HG03457 (cell line): Measurements from ENCODE around the gene UBAC1.

ENCODE experiments used
- ATAC-seq: cut with Tn5 transposase; IDR thresholded peaks from one replicate; pipeline ENCODE4 v1.9.1; 2021; ENCODE audit warnings: moderate number of reproducible peaks; ENCODE audit not compliant: unreplicated experiment

UBAC1 gene

GRCh38 chr9:135993765-135994500, 32.8 kb upstream of the UBAC1 start:
- no peak for ATAC-seq

- ATAC-seq, result no peak
These were observed 32.2 kb upstream of the UBAC1 start for GRCh38 chr9:135993409-135993742.

GRCh38 chr9:135992486-135993408, 31.6 kb upstream of the UBAC1 start:
- ATAC-seq, result no peak

GRCh38 chr9:135991771-135992170, 30.6 kb upstream of the UBAC1 start:
- ATAC-seq, result no peak

- ATAC-seq, result no peak
These were observed 29.6 kb upstream of the UBAC1 start for GRCh38 chr9:135990468-135991429.

DNA sequence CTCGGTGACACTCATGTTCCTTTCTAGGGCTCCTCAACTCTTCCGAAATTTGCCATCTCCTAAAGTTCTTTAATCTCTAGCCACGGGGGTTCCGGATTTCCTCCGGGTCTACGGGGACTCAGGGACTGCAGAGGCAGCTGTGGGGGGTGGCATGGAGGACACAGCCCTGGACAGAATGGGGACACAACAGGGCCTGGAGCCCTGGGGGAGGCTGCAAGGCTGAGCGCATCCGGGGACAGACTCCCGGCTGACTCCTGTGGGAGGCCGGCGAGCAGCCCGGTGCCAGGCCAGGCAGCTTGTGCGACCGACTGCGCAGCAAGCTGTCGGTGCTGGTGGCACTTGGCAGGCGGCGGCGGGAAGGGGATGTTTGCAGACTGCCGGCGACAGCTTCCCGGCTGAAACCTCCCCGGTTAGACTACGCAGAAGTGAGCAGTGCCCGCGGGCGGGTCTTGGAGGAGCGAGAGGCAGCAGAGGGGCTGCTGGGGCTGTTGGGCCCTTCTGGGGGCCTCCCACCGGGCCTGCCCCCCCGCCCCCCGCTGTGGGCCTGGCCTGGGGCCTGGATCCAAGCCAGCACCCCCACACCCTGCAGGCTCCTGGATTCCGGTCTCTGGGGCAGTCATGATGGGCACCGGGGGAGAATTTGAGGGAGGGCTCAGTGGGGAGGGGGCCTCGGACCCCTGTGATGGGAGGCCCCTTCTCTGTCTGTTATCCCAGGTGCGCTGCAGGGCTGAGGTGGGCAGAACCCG, 28.7 kb upstream of the UBAC1 start:
- no peak for ATAC-seq

DNA sequence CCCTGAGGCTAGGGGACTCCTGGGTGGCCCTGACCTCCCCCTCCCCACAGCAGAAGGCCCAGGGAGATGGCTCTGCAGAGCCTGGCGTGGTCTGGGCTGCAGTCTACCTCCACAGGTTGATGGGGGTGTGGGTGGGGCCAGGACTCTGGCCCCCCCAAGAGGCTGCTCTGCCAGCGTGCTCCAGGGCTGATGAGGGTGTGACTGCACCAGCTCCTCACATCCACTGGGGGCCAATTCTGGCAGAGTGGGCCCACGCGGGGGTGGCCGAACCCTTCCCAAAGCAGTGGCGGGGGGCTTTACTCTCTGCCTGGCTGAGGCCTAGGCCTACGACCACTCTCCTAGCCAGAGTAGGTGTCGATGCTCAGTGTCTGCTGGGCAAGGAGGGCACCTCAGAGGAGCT, 28.0 kb upstream of the UBAC1 start:
- no peak for ATAC-seq

GRCh38 chr9:135988493-135988892, 27.3 kb upstream of the UBAC1 start:
- no peak for ATAC-seq

DNA sequence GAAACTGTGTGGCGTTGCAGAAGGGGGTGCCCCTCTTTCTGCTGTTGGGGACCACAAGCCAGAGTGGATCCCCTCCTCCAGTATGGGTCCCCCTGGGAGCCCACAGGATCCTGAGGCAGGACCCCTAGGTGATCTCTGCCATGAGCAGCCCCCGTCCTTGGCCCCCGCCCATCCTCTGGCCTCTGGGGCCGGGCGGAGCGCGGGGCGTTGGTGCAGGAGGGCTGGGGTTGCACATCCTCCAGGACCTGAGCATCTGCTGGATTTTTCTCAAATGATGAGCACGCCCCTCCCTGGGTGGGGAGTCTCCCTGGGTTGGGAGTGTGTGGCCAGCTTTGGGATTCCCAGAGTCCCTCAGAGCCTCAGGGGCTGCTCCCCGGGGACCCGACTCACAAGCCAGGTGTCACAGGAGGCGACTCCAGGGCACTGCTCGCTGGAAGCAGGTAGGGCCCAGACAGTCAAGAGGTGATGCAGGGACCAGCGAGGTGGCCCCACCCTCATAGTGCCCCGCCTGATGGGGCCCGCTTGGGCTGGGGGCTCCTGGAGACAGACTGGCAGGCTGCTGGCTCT, 26.7 kb upstream of the UBAC1 start:
- no peak for ATAC-seq

GRCh38 chr9:135986605-135987004, 25.4 kb upstream of the UBAC1 start:
- ATAC-seq, result no peak

DNA sequence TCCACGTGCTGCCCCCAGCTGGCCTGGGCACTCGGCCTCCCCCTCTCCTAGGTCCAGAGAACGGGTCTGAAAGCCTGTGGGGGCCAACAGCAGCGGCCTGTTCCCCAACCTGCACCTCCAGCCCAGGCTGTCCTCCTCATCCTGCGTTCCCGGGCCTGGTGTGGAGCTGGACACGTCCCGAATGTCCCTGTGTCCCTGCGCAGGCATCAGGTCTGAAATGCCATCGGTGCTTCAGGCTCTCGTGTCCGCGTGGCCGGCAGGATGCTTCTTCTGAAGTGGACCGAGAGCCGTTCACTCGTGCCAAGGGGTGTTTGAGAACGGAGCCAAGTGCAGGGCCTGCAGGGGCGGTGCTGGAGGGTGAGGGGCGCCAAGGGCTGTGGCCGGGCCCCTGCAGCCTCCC, 24.7 kb upstream of the UBAC1 start:
- ATAC-seq, result no peak

GRCh38 chr9:135985459-135985774, 24.2 kb upstream of the UBAC1 start:
- ATAC-seq, result no peak

DNA sequence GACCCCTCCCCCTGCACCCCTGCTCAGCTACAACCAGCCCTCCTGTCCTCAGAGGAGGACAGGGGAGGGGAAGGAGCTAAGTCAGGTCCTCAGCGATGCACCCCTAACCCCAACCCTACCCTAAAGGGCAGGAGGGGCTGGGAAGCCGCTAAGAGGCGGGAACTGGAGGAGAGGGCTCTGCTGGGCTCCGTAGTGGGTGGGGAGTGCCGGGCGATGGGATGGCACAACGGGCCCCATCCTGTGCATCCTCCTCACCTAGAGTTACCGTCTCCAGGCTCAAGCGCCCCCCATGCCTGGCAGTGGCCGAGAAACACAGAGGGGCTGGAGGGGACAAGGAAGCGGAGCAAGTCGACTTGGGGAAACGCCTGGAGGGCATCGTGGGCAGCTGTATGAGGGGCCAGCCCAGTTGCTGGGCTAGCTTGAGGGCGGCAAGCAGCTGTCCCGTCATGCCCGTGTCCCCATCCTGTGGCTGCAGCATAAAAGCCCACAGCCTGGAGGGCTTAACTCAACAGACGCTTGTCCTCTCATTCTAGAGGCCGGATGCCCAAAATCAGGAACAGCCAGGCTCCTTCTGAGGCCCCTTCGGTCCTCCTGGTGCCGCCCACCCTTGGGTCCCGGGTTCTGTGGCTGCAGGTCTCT, 23.0 kb upstream of the UBAC1 start:
- no peak for ATAC-seq

DNA sequence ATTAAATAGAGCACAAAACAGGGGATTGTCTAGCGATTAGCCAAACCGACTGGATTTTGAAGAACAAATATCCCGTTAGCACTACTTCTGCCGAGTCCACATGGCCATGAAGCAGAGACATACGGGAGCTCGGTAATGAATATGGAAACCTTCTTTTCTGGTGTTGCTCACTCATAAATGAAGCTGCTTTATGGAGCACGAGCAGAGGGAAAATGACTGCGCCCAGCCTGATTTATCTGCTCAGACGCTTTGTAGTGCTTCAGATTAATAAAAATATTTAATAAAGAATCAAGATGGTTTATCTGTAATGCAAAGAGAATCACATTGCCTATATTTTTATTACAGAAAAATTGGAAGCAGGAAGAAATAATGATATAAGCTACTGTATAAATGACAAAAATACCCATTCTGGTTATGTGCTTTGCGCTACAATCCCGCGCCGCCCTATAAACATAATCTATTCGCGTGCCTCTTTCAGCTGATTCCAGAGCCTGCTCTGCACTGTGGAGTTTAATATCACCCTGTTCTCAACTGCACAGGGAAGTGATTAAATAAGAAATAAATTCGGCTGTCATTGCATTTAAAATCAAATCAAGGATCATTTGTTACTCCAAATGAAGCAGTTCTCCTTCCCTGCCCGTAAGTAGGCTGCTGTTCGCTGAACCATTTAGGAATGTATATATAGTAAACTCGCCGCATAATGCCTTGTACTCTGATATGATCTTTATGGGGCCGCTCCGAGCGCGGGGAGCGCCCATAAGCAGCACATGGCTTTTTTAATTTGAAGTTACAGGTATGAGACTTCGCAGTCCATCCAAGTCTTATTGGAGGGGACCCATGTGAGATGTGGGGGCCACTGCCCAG, 22.3 kb upstream of the UBAC1 start:
- no peak for ATAC-seq

- ATAC-seq, result no peak
These were observed 21.5 kb upstream of the UBAC1 start for GRCh38 chr9:135982499-135983207.

DNA sequence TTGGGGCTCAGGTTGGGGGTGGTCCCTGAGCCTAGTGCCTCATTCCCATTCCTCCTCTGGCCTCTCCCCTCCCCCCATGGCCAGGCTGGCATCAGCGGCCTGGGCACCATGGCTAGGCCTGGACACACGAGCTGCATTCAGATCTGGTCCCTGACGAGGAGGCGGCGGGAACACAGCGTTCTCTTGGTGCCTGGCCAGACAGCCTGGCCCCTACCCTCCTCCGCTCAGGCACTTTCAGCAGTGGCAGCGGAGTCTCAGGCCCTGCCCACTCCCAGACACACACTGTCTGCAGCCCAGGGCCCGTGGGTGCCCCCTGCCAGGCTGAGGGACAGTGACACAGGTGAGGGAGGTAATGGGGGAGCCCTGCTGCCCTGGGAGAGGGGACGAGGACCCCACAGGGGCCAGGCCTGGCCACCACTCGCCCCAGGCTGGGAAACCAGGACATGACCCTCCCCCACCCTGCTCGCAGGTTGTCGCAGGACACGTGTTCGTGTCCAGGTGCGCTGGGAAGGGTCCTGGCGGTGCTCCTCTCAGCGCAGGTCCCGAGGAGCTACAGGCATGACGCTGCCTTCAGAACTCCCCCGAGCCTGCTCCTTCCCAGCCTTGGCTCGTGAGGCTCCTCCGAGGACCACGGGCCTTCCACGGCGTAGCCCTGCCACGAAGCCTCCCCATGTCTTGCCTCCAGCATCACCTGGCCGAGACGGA, 19.9 kb upstream of the UBAC1 start:
- ATAC-seq, result no peak

DNA sequence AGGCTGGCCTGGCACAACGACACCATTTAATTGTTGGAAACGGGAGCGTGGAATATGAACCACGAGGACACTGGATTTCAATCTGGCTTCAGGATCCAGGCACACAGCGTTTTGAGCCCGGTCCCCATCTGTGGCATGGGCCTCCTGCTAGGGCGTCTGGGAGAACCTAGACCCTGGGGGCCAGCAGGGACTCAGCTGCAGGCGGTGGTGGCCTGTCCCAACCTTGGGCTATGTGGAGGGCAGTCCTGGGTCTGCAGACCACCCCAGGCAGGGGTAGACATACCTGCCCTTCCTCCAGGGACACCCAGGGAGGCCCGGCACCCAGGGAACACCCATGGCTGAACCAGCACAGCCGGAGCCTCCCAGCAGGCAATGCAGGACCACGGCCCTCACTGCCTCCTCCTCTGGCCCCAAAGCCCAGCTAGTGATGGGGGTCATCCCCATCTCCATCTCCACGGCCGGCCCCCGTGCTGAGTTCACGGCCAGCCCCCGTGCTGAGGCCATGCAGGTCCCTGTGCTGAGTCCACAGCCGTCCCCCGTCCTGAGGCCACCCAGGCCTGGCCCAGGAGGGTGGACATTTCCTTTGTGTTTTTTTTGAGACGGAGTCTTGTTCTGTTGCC, 18.5 kb upstream of the UBAC1 start:
- ATAC-seq, result no peak
